DMS 273 treated with DMSO at 0.1 percent for 48 hours (cell line): ENCODE measurements around the gene UBL5.
A peak's percentile ranks its signal among the peaks of the same experiment; 100 is the strongest.
"Not testable (repeated sequence)": the region's sequence is repeated elsewhere in the genome, so short reads cannot be mapped to it uniquely, and the experiment has no call there.

Source experiments
- DNase-seq: peaks from one replicate; lab custom pipeline; 2025; lab: John Stamatoyannopoulos, UW

The UBL5 gene

DNA sequence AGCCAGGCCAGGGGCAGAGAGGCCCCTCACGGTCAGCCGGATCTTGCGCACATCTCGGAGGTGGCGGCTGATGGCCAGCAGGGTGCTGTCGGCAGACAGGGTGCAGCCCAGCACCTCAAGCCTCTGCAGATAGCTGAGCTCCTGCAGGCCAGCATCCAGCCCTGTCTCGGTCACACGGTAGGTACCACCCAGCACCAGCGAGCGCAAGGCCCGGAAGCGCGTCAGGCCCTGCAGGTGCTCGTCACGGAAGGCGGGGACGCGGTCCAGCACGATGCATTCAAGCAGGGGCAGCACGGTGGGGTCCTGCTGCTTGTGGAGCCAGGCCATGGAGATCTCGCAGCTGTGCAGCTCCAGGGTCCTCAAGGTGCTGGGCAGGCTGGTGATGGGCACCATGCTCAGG is 16.6 kb upstream of the UBL5 start:
- no peak for DNase-seq

DNA sequence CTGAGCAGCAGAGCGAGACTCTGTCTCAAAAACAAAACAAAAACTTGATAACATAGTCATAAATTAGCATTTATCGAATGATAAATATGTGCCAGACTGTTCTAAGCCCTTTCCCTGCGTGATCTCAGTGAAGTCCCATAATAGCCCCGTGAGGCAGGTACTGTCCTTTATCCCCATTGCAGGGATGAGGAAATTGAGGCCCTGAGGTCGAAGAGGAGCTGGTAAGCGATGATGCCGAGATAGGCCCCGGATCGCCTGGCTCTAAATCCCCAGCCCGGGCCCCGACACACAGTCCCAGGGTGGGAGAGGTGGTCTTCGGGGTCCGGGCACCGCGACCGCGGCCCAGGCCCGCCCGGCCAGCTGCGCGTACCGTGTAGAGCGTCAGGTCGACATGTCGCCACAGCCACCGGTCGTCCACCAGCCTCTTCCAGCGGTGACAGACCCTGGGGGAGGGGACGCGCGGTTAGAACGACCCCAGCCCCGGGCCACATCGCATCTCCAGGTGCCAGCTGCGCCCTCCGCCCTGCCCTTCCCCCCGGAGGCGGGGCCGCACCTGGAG is 9.5 kb upstream of the UBL5 start:
- DNase-seq: no peak

DNA sequence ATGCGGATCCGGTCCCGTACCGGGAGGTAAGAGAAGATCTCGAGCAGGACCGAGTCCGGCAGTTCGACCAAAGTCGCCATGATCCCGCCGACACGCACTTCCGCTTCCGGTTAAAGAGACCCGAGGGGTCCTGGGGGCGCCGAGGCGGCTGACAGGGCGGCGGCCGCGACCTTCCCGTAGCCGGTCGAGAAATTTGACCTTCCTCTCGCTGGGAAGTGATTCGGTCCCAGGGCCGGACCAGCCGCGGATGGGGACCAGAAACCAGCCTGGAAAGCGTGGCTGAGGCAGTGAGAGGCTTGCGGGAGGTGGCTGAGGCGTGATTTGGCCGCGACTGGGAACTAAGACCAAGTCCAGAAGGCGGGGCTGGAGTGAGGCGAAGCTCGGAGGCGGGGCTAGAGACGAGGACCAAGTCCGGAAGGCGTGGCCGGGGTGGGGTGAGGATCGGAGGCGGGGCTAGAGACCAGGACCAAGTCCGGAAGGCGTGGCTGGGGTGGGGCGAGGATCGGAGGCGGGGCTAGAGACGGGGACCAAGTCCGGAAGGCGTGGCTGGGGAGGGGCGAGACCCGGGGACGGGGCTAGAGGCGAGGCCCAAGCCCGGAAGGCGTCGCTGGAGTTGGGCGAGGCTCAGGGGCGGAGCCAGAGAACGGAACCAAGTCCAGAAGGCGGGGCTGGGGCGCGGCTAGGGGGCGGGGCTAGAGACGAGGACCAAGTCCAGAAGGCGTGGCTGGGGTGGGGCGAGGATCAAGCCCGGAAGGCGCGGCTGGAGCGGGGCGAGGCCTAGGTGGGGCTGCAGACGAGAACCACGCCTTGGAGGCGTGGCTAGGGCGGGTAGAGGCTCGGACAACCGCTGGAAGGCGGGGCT is 8.8 kb upstream of the UBL5 start, which contains the start of gene FBXL12:
Gene FBXL12, minus strand, starts transcription at position 346 of the 862 bp plus-strand sequence. Its CDS starts 266 bp downstream, at position 80.
- DNase-seq: peak; percentile 97

DNA sequence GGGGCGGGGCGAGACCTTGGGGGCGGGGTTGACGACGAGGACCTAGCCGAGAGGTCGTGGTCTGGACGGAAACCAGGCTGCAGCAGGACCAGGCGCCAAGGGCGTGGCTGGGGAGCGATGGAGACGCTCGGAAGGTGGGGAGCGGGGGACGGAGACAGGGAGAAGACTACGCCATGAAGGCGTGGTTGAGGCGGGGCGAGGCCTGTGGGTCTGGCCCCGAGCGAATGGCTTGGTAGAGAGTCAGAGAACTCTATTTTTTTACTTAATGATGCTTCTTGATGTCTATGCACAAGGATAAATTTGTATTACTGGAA is 8.2 kb upstream of the UBL5 start:
- no peak for DNase-seq

DNA sequence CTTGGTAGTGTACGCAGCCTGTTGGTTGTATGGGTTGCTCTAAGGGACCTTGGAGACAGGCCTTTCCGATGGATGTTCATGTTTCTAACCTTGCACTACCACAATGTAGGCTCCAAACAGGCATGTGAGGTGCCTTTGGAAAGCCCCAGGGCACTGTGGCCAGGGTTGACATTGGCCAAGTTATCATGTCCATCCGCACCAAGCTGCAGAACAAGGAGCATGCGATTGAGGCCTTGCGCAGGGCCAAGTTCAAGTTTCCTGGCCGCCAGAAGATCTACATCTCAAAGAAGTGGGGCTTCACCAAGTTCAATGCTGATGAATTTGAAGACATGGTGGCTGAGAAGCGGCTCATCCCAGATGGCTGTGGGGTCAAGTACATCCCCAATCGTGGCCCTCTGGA is 7.7 kb upstream of the UBL5 start:
- DNase-seq: not testable (repeated sequence)

DNA sequence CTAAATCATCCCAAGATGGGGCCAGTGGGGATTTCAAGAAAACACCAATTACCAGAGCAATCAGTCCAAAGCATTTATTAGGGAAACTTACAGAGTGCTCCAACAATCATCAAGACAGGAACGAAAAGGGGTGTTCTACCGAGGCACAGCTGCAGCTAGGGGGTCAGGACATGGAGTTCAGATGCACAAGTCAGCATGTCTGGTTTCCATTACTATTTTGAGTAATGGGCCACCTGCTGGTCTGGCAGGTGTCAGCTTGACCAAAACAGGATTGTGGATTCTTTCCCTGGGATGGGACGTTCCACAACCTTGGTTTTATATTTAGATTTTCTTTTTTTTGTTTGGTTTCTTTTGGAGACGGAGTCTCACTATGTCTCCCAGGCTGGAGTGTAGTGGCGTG is 3.9 kb upstream of the UBL5 start:
- DNase-seq: no peak

DNA sequence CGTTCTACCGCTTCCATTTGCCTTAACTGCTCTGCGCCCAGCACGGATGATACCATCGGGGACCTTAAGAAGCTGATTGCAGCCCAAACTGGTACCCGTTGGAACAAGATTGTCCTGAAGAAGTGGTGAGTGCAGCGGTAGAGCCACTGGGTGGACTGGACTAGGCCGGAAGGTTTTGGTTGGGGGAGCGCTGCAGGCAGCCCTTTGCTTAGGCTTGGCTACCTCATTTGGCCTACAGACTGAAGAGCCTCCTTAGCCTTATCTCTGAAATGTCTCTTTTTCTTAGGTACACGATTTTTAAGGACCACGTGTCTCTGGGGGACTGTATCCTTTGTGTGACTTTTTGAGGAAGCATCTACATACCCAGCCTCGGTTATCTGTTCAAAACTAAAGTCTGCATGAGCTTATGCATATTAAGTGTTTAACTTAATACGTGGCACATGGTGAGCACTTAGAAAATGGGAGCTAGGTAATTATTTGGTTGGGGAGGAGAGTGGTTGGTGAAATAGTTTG is 889 bp downstream of the UBL5 start:
- no peak for DNase-seq

DNA sequence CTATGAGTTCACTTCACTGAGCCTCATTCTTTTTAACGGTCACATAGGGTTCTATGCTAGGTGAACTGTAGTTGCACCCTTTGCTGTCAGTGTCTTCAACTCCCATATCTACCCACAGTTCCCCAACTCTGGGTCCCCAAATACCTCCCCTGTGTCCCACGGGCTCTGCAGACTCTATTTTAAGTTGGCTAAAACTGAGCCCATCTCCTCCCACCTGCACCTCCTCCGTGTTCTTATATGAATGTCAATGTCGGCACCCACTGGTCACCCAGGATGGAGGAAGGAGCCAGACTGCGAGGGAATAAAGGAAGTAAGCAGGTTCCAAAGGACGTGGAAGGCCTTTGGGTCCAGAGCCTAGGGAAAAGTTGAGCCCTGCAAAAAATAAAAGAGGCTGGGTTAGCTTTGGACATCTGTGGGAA is 6.6 kb downstream of the UBL5 start:
- DNase-seq: no peak

DNA sequence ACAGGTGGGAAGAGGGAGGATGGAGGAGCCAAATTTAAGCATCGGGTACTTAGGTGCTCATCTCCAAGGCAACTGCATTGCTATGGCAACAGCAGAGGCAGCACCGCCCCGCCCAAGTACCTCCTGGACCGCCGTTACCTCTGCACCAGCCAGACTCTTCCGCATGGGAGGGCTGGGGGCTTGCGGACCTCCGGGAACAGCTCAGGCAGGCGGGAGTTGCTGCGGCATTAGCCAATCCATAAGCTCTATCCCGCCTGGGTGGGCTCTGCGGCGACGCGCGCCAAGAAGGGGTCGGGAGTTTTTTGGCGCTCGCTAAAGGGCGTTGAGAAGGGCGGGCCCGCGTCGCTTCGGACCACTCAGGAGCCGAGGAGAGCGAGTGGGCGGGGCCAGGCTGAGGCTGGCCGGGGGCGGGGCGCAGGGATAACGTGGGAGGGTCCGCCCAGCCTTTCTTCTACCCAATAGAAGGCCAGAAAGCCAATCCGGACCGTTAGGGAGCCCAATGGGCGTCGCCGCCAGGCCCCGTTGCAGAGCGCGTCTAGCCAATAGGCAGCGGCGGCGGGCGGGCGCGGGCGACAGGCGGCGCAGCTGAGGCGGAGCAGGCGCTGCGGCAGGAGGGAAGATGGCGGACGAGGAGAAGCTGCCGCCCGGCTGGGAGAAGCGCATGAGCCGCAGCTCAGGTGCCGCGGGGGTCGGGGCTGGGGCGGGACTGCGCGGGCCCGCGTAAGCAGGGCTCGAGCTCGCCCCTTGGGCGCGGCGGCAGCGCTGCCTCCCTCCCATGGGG is 7.2 kb downstream of the UBL5 start, which contains the start of gene PIN1:
Gene PIN1, plus strand, starts transcription at position 593 of the 781 bp plus-strand sequence. Its CDS starts 27 bp downstream, at position 620.
- DNase-seq: peak; percentile 96

DNA sequence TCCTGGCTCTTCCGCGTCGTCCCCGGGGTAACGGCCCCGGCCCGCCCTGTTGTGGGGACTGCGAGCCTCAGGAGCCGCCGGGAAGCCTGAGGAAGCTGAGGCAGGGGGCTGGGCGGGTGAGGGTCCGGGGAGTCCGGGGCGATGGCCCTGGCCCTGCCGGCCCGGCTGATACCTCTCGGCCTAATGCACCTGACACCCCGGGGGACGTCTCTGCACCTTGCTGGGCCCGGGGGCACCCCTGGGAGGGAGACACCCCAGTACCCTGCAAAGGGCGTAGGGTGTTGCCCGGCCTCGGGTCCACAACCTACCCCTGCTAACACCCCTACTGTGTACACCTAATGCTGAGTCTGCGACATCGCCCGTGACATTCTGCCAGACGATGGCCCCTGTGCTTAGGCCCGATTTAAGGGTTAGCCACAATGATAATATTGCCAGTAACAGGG is 7.8 kb downstream of the UBL5 start:
- DNase-seq: no peak

DNA sequence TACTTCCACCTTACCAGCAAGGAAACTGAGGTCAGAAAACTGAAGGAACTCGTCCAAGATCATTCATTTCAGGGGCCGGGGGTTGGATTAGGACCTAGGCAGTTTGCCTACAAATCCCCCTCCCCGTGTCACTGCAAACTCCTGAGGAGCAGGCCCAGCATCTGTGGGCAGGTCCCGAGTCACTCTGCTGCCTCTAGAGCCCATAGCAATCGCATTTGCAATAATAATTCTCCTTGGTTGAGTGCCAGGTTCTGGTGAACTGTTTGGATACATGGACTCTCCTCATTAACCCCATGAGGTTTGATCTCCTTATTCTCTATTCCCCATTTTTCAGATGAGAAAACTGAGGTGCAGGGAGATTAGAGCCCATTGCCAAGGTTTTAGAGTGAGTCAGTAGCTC is 8.3 kb downstream of the UBL5 start:
- DNase-seq: peak; percentile 33

DNA sequence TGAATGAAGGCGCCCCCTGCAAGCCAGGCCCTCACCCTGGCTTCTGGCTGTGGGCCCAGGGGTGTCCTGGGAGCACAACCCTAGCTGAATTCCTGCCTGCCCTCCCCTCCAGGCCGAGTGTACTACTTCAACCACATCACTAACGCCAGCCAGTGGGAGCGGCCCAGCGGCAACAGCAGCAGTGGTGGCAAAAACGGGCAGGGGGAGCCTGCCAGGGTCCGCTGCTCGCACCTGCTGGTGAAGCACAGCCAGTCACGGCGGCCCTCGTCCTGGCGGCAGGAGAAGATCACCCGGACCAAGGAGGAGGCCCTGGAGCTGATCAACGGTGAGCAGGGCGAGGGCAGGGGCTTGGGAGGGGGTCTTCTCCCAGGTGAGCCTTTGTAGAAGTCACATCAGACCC is 10.6 kb downstream of the UBL5 start:
- DNase-seq: no peak

DNA sequence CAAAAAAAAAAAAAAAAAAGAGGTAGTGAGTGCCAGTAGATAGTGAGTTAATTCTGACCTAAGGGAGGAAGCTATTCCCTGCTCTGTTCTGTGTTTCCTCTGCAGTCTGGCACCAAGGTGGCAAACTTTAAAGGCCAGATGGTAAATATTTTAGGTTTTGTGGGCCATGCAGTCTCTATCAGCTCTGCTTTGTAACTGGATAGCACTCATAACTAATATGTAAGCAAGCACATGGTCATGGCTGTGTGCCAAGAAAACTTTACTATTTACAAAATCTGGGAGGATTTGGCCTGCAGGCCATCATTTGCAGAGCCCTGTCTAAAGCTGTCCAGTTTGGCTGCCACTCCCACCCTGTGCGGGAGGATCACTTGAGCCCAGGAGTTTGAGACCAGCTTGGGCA is 11.7 kb downstream of the UBL5 start:
- peak; percentile 24 for DNase-seq

DNA sequence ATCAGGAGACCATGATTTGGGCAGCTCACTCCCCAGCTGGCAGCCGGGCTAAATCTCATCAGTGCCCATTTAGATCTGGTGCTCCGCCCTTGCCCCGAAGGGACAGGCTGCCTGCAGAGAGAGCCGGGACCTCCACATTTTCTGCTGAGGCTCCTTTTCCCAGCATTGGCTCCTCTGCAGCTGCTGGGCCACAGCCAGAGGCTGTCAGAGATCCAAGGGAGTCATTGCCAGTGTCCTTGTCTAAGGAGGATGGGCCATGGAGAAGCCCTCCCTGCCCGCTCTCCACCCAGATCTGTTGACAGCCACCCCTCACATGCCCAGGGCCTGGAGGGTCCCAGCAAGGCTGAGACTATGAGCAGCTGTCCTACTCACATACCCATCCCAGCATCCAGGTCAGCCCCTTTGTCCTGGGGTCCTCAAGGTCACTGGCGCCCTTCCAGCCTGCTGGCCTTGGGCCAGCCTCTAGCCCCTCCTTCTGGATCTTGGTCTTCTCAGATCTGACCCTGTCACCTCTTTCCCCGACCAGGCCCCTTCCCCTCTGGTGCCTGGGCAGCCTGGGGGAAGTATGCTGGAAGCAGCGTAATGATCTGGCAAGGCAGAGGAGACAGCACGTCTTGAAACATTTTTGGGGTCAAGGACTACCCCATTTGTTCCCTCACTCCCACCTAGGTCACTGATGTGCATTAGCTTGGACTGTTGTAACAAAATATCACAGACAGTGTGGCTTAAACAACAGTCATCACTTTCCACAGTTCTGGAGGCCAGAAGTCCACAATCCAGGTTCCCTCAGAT is 15.3 kb downstream of the UBL5 start:
- DNase-seq: no peak

DNA sequence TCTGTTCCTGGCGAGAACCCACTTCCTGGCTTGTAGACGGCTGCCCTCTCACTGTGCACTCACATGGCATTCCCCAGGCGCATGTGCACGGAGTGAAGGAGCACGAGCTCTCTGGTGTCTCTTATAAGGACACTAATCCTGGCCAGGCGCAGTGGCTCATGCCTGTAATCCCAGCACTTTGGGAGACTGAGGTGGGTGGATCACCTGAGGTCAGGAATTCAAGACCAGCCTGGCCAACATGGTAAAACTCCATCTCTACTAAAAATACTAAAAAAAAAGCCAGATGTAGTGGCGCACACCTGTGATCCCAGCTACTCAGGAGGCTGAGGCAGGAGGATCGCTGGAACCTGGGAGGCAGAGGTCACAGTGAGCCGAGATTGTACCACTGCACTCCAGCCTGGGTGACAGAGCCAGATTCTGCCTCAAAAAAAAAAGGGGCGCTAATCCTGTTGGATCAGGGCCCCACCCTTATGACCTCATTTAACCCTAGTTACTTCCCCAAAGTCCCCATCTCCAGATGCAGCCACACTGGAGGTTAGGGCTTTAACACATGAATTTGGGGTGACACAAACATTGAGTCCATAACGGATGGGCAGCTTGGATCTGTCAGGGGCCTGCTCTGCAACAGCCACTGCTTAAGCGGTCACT is 16.0 kb downstream of the UBL5 start:
- DNase-seq: not testable (repeated sequence)

DNA sequence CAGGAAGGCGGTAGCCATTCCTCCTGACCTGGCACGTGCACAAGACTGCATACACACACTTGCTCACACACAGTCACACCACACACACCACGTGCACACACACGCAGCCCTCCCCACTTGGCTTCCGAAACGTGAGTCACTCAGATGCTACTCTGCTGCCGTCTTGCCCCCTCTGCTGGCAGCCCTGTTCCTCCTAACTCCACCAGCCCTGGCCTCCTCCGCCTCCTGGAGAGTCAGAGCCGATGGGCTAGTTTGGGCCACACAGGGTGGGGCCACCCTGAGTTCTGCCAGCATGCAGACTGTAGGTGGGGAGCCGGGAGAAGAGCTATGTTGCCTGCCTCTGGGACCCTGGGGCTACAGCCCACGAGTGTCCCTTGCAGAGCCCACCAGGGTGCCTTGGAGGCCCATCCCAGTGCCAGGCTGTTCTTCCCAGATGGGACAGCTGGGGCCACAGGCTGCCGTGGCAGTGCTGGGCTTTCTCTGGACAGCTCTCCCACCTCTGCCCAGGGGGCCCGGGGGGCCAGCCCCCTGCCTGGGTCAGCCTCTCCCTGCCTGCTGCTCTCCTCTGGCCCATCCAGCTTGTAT is 19.5 kb downstream of the UBL5 start:
- DNase-seq: peak; percentile 7

DNA sequence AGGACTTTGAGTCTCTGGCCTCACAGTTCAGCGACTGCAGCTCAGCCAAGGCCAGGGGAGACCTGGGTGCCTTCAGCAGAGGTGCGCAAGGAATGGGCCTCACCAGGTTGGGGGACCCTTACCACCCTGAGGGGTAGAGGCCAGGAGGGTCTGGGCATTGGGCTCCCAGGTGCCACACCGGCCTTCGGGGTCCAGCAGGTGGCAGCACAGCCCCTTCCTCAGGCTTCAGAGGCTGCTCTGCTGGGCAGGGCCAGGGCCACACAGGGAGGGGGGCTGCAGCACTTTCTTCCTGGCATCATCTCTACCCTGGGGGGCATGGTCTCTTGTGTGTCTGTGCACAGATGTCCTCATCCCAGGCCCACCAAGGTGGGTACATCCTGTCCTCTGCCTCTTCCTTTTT is 20.3 kb downstream of the UBL5 start:
- no peak for DNase-seq

DNA sequence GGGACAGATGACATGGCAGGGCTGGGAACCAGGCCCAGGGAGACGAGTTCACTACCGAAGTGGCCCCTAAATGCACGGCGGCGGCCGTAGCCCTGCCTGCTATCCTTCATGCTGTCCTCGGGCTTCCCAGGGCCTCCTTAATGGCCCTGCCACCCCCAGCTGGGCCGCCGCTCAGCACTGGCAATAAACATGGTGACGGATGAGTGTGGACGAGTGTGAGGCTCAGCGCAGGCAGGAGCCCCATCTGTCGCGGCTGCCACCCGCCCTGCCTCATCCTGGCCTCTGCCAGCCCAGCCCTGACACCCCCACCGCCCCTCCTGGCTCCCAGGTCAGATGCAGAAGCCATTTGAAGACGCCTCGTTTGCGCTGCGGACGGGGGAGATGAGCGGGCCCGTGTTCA is 21.0 kb downstream of the UBL5 start:
- no peak for DNase-seq

DNA sequence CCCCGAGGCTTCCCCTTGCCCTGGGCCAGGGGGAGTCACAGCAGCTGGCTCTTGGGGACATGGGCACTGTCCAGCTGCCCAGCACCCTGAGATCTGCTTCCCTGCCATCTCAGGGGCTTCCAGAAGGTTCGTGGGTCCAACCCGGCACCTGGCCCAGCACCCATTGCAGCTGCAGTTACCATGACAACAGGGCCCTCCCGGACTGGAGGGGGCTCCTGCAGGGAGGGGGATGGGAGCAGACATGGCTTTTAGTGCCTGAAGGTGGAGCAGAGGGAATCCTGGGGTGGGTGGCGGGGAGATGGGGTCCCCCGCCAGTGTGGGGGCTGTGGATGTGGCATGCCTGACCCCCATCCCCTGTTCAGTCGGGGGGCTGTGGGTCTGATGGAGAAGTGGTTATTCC is 22.1 kb downstream of the UBL5 start:
- no peak for DNase-seq

DNA sequence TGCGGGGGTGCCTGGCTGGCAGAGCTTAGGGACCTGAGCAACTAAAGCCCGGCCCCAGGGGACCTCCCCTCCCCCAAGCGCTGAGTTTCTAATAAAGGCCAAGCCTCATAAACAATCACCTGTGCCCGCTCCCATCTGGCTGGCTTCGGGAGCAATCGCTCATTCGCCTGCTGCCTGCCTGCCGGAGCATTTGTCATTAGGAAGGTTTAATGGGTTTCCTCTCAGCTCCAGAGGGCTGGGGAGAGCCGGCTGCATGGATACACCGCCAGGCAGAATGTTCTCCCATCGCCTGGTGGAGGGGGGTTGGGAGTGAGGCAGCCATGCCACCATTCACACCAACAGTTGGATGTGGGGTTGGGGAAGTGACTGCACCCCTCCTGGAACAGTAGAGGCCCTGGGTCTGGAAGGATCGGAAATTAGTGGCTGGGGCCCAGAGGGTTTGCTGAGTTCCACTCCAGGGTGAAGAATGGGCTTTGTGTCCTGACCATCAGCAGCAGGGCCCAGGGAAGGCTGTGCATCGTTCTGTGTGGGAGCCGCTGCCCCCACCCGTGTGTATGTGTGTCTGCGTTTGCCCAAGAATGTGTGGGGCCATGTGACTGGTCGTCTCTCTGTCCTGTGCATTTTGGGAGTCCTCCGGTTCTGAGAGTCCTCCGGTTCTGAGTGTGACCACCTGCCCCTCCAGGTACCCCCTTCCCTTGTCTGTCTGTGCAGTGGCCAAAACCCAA is 22.7 kb downstream of the UBL5 start:
- DNase-seq: no peak
